ENCODE data around the gene SZRD1.

SZRD1 gene

DNA sequence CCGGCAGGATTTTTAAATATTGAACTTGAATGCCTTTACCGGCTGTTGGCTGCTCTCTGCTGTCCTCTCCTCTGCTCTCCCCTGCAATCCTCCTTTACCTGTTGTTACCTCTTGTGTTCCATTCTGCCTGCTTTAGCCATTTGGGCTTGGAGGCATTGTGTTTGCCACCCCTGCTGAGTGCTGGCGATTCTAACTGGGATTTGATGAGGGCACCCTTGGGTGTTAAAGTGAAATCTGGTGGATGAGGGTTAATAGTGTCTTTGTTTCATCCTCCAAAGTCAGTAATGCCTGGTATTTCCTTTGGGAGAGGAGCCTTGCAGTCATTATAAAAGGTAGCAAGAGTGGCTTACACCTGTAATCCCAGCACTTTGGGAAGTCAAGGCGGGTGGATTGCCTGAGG, 9.9 kb downstream of the SZRD1 start:
- H3K36me3 ChIP-seq (ENCODE audit: control insufficient read depth, low read length), result peaks cover 12% of the 10 kb centered on the region
- no peak for TF ChIP-seq EZH2phosphoT487 (IDR thresholded peaks at IDR 0.05; ENCODE audit: borderline replicate concordance, low read length)
- TF ChIP-seq, protein P1, sequence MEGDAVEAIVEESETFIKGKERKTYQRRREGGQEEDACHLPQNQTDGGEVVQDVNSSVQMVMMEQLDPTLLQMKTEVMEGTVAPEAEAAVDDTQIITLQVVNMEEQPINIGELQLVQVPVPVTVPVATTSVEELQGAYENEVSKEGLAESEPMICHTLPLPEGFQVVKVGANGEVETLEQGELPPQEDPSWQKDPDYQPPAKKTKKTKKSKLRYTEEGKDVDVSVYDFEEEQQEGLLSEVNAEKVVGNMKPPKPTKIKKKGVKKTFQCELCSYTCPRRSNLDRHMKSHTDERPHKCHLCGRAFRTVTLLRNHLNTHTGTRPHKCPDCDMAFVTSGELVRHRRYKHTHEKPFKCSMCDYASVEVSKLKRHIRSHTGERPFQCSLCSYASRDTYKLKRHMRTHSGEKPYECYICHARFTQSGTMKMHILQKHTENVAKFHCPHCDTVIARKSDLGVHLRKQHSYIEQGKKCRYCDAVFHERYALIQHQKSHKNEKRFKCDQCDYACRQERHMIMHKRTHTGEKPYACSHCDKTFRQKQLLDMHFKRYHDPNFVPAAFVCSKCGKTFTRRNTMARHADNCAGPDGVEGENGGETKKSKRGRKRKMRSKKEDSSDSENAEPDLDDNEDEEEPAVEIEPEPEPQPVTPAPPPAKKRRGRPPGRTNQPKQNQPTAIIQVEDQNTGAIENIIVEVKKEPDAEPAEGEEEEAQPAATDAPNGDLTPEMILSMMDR (IDR thresholded peaks at IDR 0.05; ENCODE audit: low read depth, low read length, poor library complexity, severe bottlenecking), result no peak
- no peaks in the 10 kb centered on the region for H3K9me2 ChIP-seq (replicated peaks; ENCODE audit: control insufficient read depth, low read length)
- H3K4me2 ChIP-seq (ENCODE audit: low read length), result no peak overlapping the region
- no peaks in the 10 kb centered on the region for H3K9me3 ChIP-seq (ENCODE audit: control insufficient read depth, insufficient read depth, low read length)
- no peak overlapping the region for H3K4me3 ChIP-seq (ENCODE audit: low read length)
- H3K27me3 ChIP-seq (ENCODE audit: control insufficient read depth, low read length), result no peaks in the 10 kb centered on the region
- H3K4me1 ChIP-seq (ENCODE audit: control insufficient read depth, low read length), result peaks cover 7% of the 10 kb centered on the region; the same call in 1 of the 2 replicates
- H3F3A ChIP-seq (ENCODE audit: control insufficient read depth, insufficient read depth), result no peaks in the 10 kb centered on the region; the same call in 1 of the 2 replicates
- H3K27ac ChIP-seq (ENCODE audit: low read depth, low read length), result no peak overlapping the region
- peaks cover 5% of the 10 kb centered on the region; the same call in 1 of the 2 replicates for H4K20me1 ChIP-seq (ENCODE audit: control insufficient read depth, insufficient read depth, low read depth, low read length)
- peaks cover 100% of the 10 kb centered on the region for H3K79me2 ChIP-seq (ENCODE audit: control insufficient read depth, low read length)

DNA sequence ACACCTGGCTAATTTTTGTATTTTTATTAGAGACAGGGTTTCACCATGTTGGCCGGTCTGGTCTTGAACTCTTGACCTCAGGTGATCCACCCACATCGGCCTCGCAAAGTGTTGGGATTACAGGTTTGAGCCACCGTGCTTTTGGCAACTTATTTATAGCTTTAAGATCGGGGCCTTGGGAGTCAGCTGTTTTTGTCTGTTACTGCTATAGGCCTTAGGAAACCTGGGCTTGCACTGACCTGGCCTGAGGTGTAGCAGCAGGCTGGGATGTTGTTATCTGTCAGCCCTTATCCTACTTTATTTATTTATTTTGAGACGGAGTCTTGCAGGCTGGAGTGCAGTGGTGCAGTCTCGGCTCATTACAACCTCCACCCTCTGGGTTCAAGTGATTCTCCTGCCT, 11.4 kb downstream of the SZRD1 start:
- Histone ChIP-seq H3K9me2 (replicated peaks; ENCODE audit: control insufficient read depth, low read length) (no peaks in the 10 kb centered on the region), H3K36me3 (ENCODE audit: control insufficient read depth, low read length) (peaks cover 6% of the 10 kb centered on the region; the same call in 1 of the 2 replicates), H3K27ac (ENCODE audit: low read depth, low read length) (no peak overlapping the region), H3K4me3 (ENCODE audit: low read length) (no peak overlapping the region), H3F3A (ENCODE audit: control insufficient read depth, insufficient read depth) (no peaks in the 10 kb centered on the region), H3K79me2 (ENCODE audit: control insufficient read depth, low read length) (peaks cover 99% of the 10 kb centered on the region), H3K4me1 (ENCODE audit: control insufficient read depth, low read length) (peaks cover 7% of the 10 kb centered on the region; the same call in 1 of the 2 replicates), H3K4me2 (ENCODE audit: low read length) (no peak overlapping the region), H3K9me3 (ENCODE audit: control insufficient read depth, insufficient read depth, low read length) (no peaks in the 10 kb centered on the region), H3K27me3 (ENCODE audit: control insufficient read depth, low read length) (no peaks in the 10 kb centered on the region), H4K20me1 (ENCODE audit: control insufficient read depth, insufficient read depth, low read depth, low read length) (no peaks in the 10 kb centered on the region)
- no peak for TF ChIP-seq EZH2phosphoT487 (IDR thresholded peaks at IDR 0.05; ENCODE audit: borderline replicate concordance, low read length)
- TF ChIP-seq, protein P1 (IDR thresholded peaks at IDR 0.05; ENCODE audit: low read depth, low read length, poor library complexity, severe bottlenecking), result no peak

GRCh38 chr1:16380868-16381267, 13.8 kb downstream of the SZRD1 start:
- Histone ChIP-seq H3K9me2 (replicated peaks; ENCODE audit: control insufficient read depth, low read length) (no peaks in the 10 kb centered on the region), H3K4me2 (ENCODE audit: low read length) (no peak overlapping the region), H3K27ac (ENCODE audit: low read depth, low read length) (no peak overlapping the region), H3K4me1 (ENCODE audit: control insufficient read depth, low read length) (peaks cover 17% of the 10 kb centered on the region), H3K79me2 (ENCODE audit: control insufficient read depth, low read length) (peaks cover 98% of the 10 kb centered on the region), H3K36me3 (ENCODE audit: control insufficient read depth, low read length) (peaks cover 16% of the 10 kb centered on the region), H3F3A (ENCODE audit: control insufficient read depth, insufficient read depth) (no peaks in the 10 kb centered on the region), H3K27me3 (ENCODE audit: control insufficient read depth, low read length) (no peaks in the 10 kb centered on the region), H4K20me1 (ENCODE audit: control insufficient read depth, insufficient read depth, low read depth, low read length) (peaks cover 15% of the 10 kb centered on the region), H3K4me3 (ENCODE audit: low read length) (no peak overlapping the region), H3K9me3 (ENCODE audit: control insufficient read depth, insufficient read depth, low read length) (no peaks in the 10 kb centered on the region)
- TF ChIP-seq, protein P1 (IDR thresholded peaks at IDR 0.05; ENCODE audit: low read depth, low read length, poor library complexity, severe bottlenecking), result no peak
- no peak for TF ChIP-seq EZH2phosphoT487 (IDR thresholded peaks at IDR 0.05; ENCODE audit: borderline replicate concordance, low read length)
